ENCODE measurements around the gene RFFL. TPM values are rescaled to one million over a fixed set of nuclear protein-coding genes. Genes with fewer than 3 reads are reported as not detected.

RFFL gene
- total RNA-seq, 1 donor from 2014 or later: 10.5 TPM

DNA sequence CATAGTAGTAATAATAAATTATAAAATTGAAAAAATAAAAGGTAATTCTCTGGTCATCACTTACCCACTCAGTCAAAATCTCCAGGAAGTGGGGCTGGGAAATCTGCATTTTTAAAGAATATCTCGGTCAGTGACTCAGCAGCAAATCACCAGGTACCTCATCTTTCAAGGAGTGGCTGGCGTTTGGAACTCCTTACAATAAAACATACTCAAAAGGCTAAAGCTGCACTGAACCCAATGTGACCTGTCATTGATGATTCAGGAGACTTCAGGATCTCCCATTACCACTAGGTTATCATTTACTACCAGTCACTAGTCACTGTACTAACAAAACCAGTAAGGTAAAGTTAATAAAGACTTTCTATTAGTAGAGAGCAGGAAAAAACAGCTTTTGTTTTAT lies 21.5 kb upstream of the RFFL start:
- intact Hi-C loops (cut with DNase I): no loop called here
- DNase-seq (no peak), ATAC-seq (ENCODE audit: poor library complexity) (no peak)

- intact Hi-C loops (cut with DNase I): no loop called here
- DNase-seq (no peak), ATAC-seq (ENCODE audit: poor library complexity) (no peak)
Measured at GRCh38 chr17:35083071-35083470, 19.6 kb upstream of the RFFL start.

- ATAC-seq (ENCODE audit: poor library complexity) (no peak), DNase-seq (no peak)
- intact Hi-C loops (cut with DNase I): no loop called here
Measured at GRCh38 chr17:35082073-35082657, 18.7 kb upstream of the RFFL start.

DNA sequence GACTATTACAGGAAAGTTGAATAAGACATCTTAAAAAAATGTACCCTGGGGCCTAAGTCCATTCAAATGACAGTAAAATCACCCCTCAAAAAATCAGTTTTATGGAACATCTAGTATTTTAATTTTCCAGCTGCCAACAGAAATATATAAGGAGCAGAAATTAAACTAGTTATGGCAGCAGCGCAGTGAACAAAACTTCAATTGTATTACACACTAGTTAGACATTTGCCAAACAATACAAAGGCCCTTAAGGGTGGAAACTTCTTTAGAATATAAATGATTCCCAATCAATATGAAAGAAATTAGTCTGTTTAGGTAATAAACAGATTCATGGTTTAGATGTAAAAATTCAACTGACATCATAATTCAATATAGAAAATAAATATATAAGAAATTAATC lies 18.1 kb upstream of the RFFL start:
- intact Hi-C loops (cut with DNase I): no loop called here
- ATAC-seq (ENCODE audit: poor library complexity) (no peak), DNase-seq (no peak)

- ATAC-seq (ENCODE audit: poor library complexity): no peak
- DNase-seq: no peak
- intact Hi-C loops (cut with DNase I): no loop called here
Measured at GRCh38 chr17:35080536-35080935, 17.0 kb upstream of the RFFL start.

GRCh38 chr17:35079547-35080423 lies 16.3 kb upstream of the RFFL start:
- ATAC-seq (ENCODE audit: poor library complexity): no peak
- DNase-seq: no peak
- intact Hi-C loops (cut with DNase I): no loop called here

DNA sequence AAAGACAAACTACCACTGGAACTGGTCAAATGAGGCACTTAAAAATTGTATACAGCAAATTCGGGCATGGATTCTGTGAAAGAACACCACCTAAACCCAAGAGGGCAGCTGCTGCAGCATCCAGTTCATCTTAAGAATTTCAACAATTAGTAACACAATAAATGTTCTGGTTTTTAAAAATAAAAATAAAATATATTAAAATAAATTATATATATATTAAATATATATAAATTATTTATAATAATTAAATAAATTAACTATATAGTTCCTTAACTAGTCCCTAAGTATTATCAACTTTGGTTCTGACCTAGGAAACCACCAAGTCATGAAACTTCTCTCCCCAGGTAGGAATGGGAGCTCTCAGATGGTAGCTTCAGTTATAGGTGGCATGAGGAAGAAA lies 13.4 kb upstream of the RFFL start:
- intact Hi-C loops (cut with DNase I): no loop called here
- ATAC-seq (ENCODE audit: poor library complexity) (no peak), DNase-seq (no peak)

GRCh38 chr17:35074711-35075707 lies 11.5 kb upstream of the RFFL start:
- no peak for DNase-seq
- intact Hi-C loops (cut with DNase I): no loop called here
- no peak for ATAC-seq (ENCODE audit: poor library complexity)

- no peak for DNase-seq
- no peak for ATAC-seq (ENCODE audit: poor library complexity)
- intact Hi-C loops (cut with DNase I): no loop called here
Measured at GRCh38 chr17:35073991-35074627, 10.6 kb upstream of the RFFL start.

- ATAC-seq (ENCODE audit: poor library complexity): no peak
- intact Hi-C loops (cut with DNase I): no loop called here
- DNase-seq: no peak
Measured at GRCh38 chr17:35073183-35073790, 9.8 kb upstream of the RFFL start.

DNA sequence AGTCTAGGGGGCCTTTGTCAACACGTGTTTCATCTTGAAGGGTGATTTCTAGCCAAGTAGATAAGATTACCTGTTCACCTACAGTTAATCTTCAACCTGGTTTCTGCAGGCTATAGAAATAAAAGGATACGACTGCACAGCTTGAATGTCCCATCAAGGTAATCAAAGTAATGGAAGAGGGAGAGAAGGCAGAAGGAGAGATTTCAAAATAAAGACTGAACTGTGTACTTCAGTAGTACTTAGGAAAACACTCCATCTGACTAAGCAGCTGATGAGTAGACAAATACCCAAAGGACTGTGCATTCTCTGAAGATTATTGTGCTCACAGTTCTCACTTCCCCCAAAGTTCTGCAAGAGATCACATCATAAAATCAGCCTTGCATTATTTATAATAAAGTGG lies 5.8 kb upstream of the RFFL start:
- DNase-seq: no peak
- intact Hi-C loops (cut with DNase I): no loop called here
- no peak for ATAC-seq (ENCODE audit: poor library complexity)

GRCh38 chr17:35068249-35068648 lies 4.7 kb upstream of the RFFL start:
- ATAC-seq (ENCODE audit: poor library complexity): no peak
- intact Hi-C loops (cut with DNase I): no loop called here
- no peak for DNase-seq

GRCh38 chr17:35065880-35066279 lies 2.4 kb upstream of the RFFL start:
- intact Hi-C loops (cut with DNase I): no loop called here
- no peak for ATAC-seq (ENCODE audit: poor library complexity)
- no peak for DNase-seq

DNA sequence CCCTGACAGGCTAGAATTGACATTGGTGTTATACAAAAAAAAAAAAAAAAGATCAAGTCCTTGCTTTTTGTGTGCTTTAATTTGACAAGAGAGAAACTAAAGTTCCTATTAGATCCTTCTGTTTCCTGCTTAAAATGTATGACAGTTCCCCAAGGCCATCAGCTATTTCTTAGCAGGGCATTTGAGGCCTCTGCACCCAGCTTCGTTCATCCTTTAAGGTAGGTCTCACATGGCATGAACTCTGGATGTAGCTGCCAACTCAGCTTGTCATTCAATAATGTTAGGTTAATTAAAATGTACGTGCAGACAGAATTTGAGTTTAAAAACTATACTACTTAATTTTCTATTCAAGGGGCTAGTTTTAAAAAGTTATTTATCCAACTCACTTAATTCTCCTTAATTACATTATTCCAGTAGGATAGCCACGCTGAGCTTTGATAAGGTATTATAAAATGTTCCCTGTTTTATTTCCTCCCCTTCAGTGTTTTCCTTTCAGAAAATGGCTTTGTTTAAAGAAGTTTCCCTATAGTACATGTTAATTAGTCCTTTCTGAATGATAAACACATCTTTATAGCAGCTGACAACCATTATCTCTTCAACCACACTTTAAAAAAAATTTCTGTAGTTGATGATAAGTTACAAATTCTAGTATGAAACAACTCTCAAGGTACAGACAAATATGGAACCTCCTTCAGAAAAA lies 1.2 kb upstream of the RFFL start:
- ATAC-seq (ENCODE audit: poor library complexity) (no peak), DNase-seq (no peak)
- intact Hi-C loops (cut with DNase I): no loop called here

DNA sequence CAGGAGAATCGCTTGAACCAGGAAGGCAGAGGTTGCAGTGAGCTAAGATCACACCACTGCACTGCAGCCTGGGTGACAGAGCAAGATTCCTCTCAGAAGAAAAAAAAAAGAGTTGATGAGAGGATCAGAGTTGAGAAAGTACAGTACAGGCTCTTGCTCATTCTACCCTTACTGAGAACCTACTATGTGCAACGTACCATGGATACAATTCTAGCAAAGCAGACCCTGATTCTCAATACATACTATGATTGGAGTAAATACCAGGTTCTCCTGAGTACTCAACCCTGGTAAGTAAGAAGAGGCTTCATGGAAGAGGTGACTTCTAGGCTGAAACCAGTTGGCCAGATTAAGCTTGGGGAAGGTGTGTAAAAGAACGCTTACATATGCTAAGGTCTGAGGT lies 1.2 kb downstream of the RFFL start:
- DNase-seq (no peak), ATAC-seq (ENCODE audit: poor library complexity) (no peak)
- intact Hi-C loops (cut with DNase I): no loop called here

DNA sequence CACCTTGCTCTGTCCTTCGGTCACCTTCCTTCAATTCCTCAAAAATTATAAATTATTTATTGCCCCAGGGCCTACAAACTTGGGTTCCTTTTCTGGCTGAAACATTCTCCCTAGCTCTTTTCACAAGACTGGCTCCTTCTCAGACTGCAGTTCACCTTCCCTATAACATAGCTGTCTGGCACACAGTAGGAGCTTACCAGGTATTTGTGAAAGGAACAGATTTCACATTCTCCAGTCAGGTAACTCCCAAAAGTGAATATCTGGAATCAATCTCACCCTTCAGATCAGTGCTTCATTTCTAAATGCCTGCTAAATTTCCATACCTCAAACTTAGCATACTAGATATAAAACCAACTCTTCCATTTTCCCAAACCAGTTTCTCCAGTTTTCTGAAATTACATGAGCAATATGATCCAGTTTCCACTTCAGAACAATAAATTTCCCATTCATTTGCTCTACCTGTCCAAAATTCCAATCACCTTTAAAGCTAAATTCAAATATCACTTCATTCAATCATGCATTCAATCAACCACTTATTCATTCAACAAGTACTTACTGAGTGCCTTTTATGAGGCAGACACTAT lies 6.1 kb downstream of the RFFL start:
- ATAC-seq (ENCODE audit: poor library complexity): no peak
- intact Hi-C loops (cut with DNase I): no loop called here
- no peak for DNase-seq

DNA sequence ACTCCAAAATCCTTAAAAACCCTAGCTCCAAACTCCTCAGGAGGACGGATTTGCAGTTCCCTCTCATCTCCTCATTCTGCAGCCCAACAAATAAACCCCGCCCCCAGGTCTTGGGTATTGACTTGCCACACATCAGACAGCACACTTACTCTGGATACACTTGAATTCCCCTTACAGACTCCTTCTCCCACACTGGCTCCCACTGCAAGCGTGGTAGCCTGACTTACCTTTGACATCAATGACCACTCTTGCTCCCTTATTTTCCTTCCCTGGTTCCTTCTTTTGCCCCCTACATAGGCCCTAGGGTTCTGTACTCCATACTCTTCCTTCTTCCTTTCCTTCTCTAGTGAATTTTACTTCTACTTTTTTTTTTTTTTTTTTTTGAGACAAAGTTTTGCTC lies 7.5 kb downstream of the RFFL start:
- ATAC-seq (ENCODE audit: poor library complexity) (no peak), DNase-seq (no peak)
- intact Hi-C loops (cut with DNase I): no loop called here

DNA sequence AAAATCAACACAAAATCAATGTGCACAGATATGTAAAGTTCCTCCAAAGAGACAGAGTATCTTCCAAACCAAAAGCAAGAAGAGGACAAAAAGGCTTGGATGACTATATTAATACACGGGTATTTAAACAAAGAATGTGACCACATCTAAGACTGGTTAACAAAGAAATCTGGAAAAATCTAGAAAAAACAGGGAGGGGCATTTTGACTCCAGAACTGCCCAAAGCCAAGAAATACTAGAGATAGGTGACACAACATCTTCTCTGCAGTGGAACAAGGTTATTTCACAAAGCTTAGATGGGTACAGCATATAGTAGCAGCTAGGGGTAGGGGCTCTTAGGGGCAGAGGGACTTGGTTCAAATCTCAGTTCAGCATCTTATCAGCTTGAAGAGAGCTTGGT lies 10.3 kb downstream of the RFFL start:
- ATAC-seq (ENCODE audit: poor library complexity) (no peak), DNase-seq (no peak)
- intact Hi-C loops (cut with DNase I): no loop called here

All from Right ventricle myocardium superior (tissue), 1 donor.